Mucosa of gallbladder (tissue), 1 donor: ENCODE results near the gene UFL1. TPM values are rescaled to one million over a fixed set of nuclear protein-coding genes. Genes with fewer than 3 reads are reported as not detected.

Experiments
- DNase-seq: peaks from one replicate; pipeline ENCODE4 v3.0.0-alpha.2; 2020; ENCODE audit warnings: low spot score
- total RNA-seq: library from RNA; stranded (reverse); gene quantifications from one replicate; pipeline ENCODE4 v1.2.1, GENCODE V29; 2021
- donor health status: DM: no; HTN: no; CAD: no.

UFL1 gene
- total RNA-seq, 1 donor from 2014 or later: 27.7 TPM

GRCh38 chr6:96571551-96571950, 49.9 kb downstream of the UFL1 start:
- no peak for DNase-seq

- DNase-seq: no peak
These were observed 53.8 kb downstream of the UFL1 start for GRCh38 chr6:96575359-96575758.

DNA sequence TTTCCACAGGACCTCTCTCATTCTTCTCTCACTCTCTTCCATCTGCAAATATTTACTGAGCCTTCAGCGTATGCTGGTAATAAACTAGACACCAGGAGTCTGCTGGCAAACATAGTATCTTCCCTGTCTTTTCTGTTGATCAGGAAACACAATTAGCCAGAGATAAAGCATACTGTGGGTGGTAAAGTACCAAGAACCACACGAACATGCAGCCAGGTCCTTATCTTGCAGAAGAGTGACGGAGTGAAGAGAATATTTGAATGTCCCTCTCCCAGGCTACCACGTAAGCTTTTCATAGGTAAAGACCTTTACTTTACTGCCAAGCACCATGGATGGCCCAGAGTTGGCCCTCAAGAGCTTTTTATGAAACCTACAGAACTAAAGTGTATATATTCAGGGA, 54.6 kb downstream of the UFL1 start:
- DNase-seq: no peak

DNA sequence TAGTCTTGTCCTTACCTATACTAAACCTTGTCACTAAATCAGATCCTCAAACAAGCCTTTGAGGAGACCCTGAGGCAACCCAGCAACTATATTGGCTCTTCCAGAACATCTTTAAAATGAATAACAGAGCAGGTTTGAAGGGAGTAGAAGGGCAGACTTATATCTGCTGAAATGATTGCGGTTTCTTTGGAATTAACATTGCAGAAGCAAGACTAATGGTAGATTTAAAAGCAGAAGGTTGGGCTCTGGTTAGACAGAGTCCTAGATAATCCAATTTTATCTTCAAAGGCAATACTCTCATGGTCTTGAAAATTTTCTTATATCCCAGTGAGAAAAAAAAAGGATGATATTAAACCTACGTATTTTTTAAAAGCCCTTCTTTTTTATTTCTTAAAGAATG, 60.4 kb downstream of the UFL1 start:
- no peak for DNase-seq

DNA sequence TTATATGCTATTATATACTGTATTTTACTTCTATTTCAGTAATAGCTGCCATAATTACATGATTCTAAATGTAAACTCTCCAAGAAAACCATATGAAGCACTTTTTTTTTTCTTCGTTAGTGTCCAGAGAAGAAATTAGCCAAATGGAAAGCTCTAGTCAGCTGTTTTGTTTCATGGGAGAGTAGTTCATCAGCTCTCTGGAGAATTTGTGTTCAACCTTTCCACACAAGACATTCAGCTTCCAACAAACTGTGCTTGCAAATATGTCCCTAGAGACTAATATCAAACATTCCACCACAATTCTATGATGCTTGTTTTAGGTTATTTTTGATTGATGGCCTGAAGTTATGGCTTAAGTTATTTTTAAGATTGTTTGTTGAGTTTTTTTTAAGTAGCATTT, 60.8 kb downstream of the UFL1 start:
- DNase-seq: no peak

DNA sequence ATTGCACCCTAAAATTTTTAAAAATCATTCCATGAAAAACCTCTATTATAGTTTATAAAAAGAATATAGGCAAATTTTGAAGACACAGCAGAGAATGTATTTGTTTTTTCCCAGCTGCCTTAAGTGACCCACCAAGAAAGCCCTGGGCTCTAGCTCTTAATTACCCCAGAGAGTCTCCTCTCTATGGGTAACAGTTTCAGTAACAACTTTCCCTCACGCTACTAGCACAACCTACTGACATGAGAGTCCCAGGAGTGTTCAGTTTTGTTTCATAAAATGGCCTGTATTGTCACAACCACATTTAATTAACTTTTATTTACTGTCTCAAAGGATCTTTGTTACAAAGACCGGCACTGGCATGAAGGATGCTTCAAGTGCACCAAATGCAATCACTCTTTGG, 82.8 kb downstream of the UFL1 start:
- no peak for DNase-seq

Other genes starting within 250 kb of the UFL1 start
- gene FHL5, start 41.3 kb downstream of the UFL1 start, total RNA-seq: 4.3 TPM